Thyroid gland (tissue), 4 donors: ENCODE data around the gene SEC31B.

Experiments
- CTCF ChIP-seq, 6 experiments: fragments of 200-600 bp in 3 of 6; fragments of 450-650 bp in 3 of 6; sonication (generic) in 3 of 6; IDR thresholded peaks; one replicate each; pipeline ENCODE4 v1.5.1; 2016 to 2019; ENCODE audit warnings: antibody characterized with exemption in 6 of 6, mild to moderate bottlenecking in 2 of 6, inconsistent platforms in 1 of 6, moderate library complexity in 1 of 6
- POLR2A ChIP-seq, 2 donors: fragments of 450-650 bp; IDR thresholded peaks; one replicate each; pipeline ENCODE4 v1.6.1; 2017; ENCODE audit warnings: antibody characterized with exemption in 2 of 2, mild to moderate bottlenecking in 2 of 2, moderate library complexity in 1 of 2

GRCh38 chr10:100534726-100535125 is 15.1 kb upstream of the SEC31B start:
- TF ChIP-seq CTCF (IDR thresholded peaks at IDR 0.05): no peak
- no peak for TF ChIP-seq POLR2A (IDR thresholded peaks at IDR 0.05)
